ENCODE measurements around the gene TRAF3.
"Not testable (repeated sequence)": the region's sequence is repeated elsewhere in the genome, so short reads cannot be mapped to it uniquely, and the experiment has no call there.

TRAF3 gene

DNA sequence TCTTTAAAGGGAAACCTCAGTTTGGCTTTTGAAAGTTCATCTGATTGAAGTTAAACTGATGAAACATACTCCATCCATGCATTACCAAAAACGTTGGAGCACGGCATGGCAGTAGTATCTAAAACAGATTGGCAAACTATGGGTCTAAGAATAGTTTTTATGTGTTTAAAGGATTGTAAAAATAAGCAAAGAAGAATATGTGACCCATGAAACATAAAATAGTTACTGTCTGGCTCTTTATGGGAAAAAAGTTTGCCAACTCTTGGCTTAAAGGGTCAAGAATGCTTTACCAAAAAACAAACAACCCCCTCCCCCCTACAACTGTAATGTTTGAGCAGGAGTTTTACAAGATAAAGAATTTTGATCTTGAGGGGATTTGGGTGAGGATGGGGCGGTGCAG, 32.6 kb downstream of the TRAF3 start:
- DNase-seq, result no peak

DNA sequence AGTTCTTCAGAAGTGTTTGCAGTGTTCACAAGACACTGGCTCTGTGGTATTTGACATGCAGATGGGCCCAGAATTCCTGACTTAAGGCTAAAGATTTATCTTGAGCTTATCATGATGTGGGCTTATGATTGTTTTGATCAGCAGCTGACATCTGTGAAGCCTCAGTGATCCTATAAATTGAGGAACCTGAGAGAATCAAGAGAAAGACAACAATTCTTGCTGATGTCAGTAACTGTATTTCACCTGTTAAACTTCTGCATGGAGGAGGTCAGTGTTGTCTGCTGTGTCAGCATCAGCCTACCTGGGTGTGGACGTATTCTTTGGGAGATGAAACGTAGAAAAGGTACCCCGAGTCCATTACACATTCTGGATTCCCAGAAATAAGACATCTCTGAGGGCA, 33.3 kb downstream of the TRAF3 start:
- DNase-seq, result no peak

DNA sequence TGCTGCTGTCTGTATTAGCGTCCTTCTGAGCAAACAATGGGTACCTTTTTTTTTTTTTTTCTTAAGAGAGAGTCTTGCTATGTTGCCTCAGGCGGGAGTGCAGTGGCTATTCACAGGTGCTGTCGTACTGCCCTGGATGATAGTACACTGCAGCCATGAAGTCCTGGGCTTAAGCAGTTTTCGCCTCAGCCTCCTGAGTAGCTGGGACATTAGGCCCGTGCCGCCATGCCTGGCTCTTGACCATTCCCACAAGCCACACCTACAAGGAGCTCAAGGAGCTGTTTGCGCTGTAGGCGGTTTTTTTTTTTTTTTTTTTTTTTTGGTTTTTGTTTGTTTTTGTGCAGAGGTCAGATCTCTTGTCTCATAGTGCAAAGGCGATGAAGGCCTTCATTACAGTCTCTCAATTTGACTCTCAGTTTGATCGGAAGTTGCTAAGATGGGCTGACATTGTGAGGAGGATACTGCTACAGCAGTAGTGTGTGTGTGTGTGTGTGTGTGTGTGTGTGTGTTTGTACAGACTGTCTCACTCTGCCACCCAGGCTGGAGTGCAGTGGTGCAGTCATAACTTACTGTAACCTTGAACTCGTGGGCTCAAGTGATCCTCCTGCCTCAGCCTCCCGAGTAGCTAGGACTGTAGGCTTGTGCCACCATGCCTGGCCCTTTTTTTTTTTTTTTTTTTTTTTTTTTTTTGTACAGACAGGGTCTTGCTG, 34.2 kb downstream of the TRAF3 start:
- no peak for DNase-seq

DNA sequence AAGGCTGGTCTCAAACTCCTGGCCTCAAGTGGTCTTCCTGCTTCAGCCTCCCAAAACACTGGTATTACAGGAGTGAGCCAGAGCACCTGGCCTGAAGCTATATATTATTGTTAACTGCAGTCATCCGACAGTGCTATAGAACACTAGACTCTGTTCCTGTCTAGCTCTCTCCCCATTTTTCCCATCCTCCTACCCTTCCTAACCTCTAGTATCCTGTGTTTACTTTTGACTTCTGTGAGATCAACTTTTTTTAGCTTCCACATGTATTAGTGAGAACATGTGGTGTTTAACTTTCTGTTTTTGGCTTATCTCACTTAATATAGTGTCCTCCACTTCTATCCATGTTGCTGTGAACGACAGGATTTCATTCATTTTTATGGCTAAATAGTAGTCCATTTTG, 34.7 kb downstream of the TRAF3 start:
- DNase-seq, result no peak

DNA sequence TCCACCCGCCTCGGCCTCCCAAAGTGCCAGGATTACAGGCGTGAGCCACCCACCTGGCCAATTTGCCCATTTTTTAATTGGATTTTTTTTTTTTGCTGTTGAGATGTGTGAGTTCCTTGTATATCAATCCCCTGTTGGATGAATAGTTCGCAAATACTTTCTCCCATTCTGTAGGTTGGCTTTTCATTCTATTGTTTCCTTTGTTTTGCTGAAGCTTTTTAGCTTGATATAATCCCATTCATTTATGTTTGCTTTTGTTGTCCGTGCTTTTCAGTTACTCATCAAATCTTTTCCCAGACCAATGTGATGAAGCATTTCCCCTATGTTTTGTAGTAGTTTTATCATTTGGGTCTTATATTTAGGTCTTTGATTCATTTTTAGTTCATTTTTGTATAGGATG, 36.4 kb downstream of the TRAF3 start:
- DNase-seq, result no peak

DNA sequence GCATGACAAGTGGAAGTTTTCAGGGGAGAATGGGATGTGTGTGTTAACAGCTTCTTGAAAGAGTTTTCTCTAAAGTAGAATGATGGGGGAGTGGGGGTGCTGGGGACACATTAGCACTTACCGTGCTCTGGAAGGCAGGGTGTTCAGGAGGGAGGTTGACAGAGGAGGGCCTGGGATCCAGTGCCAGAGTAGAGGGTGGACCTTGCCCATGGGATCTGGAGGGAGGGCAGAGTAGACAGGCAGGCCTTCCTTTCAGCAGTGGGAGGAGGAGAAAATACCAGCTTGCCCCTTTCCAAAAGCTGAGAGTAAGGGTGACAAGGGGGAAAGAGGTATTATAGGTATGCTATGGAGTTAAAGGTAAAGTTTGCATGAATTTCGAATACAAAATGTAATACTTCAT, 40.1 kb downstream of the TRAF3 start:
- DNase-seq, result no peak

DNA sequence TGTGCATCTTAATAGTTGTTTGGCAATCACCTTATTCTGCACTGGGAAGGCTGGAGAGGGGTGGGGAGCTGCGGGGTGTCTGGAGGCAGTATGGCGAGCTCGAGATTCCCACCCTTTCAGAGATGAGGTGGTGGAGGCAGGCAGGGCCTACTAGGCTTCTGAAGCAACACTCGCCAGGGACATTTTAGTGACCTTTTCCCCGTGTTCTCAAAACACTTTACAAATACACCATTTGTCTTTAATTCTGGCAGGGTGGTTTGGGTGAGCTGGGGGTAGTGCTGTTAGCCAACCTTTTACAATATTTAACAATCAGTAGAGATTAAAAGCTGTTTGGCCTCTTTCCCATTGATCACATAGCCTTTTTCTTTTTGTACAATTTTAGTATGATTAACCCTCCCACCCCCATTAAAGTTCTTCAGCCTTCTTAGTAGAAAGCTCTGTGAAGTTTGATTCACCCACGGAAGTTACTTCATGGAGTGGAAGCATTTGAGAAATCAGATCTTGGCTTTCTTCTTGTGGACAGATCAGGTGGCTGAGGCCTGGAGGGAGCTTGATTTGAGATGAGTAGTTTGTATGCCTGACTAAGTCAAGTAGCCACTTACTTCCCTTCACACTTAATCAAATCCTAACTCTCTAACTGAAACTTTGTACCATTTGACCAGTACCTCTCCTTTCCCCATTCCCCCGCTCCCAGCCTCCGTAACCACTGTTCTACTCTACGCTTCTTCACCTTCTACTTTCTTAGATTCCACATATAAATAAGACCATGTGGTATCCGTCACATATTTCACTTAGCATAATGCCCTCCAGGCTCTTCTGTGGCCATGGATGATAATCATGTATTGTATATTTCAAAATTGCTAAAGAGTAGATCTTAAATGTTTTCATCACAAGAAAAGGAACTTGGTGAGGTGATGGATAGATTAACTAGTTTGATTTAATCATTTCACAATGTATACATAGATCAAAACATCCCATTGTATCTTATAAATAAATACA, 41.0 kb downstream of the TRAF3 start:
- no peak for DNase-seq

DNA sequence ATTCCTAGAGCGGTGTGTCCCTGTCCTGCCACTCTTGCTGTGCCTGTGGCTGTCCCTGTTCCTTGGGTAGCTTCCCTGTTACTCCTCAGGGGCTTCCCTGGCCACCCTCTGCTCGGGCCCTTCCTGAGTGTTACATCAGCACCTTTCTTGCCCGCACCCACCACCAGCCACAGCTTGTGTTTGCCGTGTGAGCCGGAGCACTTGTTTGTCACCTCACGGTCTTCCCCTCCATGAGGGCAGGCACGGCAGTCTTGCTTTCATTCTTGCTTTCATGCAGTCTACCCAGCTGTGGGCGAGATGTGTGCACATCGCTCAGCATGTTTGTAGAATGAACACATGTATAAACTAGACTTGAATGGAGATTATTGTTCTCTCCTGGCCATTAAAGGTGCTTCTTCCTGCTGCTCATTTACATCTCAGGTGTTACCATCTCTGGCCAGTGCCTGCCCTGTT, 42.0 kb downstream of the TRAF3 start:
- no peak for DNase-seq

DNA sequence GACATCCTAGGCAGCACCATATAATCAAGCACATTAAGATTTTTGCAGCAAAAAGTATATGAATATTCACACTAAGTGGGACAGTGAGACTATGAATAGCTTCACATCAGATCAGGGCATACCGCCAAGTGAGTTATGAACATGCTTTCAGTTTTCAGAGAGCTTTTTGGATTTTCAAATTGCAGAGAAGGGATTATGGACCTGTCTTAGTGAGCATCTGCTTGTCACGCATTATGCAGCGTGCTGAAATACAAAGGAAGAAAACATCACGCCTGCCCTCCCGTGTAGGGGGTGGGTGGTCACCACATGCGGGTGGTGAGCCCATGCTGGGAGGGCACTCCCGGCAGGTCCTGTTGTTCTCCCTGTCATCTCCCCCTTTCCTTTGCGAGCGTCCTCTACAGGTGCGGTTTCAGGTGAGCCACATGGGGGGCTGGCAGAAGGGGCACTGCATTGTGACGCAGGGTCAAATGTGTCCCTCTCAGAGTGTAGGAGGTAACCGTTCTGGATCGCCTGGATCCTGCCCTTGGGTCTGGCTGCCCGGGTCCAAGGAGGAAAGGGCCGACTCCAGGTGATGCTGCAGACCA, 42.6 kb downstream of the TRAF3 start:
- no peak for DNase-seq

DNA sequence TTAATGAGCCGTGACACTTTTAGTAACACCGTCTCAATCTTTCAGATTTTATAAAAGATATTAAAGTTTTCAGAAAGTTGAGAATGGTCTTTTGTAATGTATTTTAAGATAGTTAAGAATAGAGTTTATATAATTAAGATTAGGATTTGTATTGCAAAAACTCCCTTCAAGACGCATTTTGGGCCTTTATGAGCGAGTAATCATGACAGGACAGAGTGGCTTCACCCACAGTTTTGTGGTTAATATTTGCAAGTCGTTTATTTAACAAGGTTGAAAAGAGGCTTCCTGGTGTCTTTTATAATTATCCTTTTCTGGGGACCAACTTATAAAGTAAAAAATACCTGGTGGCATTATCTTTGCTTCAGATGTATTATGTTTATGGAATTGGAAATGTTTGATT, 44.0 kb downstream of the TRAF3 start:
- DNase-seq, result no peak

DNA sequence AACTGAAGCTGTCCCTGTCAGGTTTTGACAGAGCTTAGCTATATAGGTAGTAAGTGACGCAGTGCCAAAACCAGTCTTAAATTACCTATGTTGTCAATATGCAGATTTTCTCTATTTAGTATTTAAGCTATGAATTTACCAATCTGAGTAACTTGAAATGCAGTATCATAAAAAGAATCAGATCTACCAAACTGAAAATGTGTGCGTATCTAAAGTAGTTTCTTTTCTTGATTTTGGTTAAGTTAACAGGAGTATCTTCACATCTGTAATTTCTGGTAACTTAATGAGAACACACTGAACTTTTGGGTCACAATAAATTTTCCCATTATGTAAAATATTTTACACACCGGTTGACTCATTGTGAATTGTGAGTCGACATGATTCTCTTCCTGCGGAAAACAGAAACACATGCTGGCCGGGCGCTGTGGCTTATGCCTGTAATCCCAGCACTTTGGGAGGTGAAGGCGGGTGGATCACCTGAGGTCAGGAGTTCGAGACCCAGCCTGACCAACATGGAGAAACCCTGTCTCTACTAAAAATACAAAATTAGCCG, 45.1 kb downstream of the TRAF3 start:
- no peak for DNase-seq

DNA sequence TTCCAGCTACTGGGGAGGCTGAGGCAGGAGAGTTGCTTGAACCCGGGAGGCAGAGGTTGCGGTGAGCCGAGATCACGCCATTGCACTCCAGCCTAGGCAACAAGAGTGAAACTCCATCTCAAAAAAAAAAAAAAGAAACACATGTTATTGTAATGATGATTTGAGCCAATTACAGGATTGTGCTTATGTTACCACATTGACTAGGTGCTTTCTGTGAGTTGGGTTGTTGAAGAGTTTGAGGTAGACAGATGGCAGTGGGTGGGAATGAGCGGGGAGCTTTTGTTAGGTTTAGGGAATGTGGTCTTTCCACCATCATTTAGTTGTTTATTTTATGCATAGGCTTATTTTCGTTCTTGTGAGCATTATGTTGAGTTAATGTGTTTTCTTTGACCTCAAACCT, 45.6 kb downstream of the TRAF3 start:
- DNase-seq, result not testable (repeated sequence)

DNA sequence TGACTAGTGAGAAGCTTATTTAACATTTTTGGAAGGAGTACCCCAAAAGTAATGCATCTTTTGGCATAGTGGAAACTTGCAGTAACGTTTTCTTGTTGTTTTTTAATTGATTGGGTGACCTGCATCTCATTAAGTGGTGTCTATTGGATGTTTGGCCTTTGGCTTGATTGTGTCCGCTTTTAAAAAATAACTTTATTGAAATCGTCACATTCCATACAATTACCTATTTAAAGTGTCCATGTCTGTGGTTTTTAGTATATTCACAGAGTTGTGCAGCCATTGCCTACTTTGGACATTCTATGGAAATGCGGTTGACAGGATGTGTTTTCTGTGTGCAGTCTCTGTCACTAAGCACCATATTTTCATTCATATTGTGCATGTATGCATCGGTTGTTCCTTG, 46.3 kb downstream of the TRAF3 start:
- no peak for DNase-seq

DNA sequence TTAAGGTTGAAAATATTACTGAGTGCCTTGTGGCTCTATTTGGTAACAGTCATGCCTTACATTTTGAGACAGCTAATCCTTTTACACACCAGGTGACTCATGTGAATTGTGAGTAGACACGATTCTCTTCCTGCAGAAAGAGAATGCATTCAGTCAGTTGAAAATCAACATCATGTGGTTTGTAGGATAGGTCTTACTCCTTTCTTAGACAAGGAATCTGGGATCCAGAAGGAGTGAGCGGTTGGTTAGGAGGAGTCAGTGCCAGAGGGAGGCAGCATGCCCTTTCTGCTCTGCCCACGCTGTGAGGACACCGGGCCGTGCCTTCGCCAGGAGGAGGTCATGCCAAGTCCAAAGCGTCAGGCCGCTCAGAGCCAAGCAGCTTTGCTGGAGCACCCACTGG, 47.6 kb downstream of the TRAF3 start:
- DNase-seq, result no peak

DNA sequence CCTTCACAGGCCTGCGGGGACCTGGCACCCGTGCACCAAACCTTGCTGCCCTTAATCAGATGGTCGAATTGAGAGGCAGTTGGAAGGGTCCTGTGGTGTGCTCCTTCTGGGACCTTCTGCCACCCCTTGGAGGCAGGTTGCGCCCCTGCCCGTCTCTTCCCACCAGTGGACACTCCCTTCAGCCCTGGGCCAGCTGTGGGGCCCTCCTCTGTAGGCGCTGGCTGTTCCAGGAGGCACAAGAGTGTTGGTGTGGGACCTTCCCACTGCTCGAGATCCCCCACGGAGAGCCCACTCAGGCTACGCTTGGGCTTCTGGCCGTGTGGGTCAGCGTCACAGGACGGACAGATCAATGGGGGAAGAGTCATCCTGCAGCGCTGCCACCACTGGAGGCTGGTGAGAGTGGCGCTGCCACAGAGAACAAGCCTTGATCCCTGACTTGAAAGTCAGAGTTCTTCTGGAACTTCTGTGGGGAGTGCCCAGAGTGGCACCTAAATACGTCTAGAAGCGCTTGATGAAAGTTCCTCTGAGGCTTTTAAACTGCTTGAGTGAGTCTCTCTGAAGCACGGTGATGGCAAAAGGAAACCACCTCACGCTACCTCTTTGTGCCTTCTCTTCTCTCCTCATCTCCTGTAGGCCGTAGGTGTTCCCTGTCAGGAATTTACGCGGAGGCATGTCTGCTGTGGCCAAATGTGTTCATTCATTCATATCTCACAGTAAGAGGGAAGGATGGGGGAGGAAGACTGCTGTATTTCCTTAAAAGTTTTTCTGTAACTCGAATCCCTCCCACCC, 48.3 kb downstream of the TRAF3 start:
- DNase-seq, result no peak

DNA sequence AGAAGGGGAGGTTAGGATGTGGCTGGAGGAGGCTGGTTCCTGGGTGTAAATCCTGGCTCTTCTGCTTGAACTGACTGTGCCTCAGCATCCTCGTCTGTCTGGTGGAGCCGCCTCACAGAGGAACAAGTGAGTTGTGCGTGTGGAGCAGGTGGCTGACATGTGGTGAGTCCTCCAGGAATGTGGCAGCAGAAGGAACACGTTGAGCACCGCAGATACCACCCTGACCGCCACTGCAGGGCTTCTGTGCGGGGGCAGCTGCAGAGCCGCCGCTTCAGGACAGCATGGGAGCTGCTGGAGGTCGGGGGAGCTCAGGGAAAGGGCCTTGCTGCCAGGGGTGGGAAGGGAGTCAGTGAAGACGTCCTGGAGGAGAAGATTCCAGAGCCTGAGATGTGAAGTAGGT, 48.9 kb downstream of the TRAF3 start:
- no peak for DNase-seq

DNA sequence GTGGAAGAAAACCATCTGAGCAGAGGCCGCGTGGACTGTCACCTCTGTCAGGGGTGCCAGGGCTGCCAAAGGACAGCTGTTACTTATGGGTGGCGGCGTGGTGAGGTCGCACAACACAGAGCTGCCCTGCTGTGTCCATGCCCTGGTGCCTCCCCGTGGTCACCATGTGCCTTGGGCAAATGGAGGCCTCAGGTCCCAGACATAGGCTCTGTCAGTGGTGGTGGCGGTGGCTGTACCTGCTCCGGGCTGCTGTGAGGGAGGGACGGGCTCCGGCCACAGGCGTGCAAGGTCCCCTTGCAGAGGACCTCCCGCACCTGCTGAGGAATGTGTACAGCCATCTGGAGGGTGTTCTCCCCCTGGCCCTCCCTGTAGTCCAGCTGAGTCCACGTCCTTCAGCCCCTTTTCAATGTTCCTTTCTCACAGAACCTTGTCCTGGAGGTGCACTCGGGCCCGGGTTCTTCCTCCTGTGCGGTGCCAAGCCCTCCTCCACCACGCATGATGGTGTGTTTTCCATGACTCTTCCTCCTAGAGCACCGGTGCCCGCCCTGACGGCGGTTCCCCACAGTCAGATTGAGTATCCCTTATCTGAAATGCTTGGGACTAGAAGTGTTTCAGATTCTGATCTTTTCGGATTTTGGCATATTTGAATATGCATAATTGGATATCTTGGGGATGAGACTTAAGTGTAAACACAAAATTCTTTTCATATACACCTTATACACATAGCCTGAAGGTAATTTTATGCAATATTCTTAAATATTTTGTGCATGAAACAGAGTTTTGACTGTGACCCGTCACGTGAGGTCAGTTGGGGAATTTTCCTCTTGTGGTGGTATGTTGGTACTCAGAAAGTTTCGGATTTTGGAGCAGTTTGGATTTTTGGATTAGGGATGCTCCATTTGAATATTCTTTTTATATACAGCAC, 49.8 kb downstream of the TRAF3 start:
- no peak for DNase-seq

DNA sequence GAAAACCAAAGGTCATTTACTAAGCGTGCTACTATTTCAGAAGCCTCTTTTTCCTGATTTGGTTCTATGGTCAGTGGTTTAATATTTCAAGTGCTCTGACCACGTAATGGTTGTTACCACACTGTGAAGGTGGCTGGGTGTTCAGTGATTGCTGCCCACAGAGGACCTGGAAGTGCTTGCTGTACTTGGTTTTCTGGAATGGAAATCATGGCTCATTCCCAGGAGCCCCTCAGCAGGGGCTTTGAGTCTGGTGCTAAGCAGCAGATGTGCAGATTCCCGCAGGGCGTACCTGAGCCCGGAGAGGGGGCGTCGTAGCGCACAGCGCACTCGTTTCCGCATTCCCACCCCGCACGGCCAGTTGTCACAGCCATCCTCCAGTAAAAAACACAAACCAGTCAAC, 50.5 kb downstream of the TRAF3 start:
- no peak for DNase-seq

DNA sequence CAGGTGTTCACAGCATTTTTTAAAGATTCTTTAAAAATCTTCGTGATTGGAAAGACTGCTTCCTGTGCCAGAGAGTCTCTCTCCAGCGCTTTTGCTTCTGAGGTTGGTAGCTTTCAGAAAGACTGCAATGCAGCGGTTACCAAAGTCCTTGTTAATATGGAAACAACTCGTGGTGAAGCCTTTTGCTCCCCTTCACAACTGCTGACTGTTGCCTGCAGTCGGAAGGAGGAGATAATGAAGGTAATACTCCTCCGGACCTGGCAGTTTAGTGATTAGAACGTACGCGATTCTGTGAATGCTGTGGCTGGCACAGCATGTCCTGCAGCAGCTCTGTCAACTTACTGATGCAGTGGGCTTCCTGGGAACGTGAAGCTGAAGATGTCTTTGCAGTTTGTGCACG, 50.9 kb downstream of the TRAF3 start:
- no peak for DNase-seq

DNA sequence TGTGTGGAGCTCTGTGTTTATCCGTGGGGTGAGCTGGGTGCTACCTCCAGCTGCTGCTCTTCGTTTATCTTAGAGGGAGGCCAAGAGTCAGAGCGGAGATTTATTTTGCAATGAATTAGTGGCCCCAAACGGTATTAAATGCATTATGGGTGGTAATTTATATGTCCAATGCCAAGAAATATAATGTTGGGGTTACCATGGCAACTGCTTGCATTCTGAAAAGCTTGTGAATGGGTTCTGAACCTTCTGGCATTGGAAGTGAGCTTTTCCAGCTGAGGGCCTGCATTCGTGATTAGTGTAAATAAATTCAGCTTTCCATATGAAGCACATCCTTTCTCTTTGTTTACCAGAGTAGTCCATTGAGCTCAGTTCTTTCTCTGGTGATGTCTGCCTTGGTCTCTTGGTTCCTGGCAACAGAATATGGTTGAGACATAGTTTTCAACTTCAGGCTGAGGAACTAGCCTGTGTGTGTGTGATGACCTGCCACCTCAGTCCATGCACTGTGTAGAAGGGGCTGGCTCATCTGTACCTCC, 51.8 kb downstream of the TRAF3 start:
- DNase-seq, result no peak

DNA sequence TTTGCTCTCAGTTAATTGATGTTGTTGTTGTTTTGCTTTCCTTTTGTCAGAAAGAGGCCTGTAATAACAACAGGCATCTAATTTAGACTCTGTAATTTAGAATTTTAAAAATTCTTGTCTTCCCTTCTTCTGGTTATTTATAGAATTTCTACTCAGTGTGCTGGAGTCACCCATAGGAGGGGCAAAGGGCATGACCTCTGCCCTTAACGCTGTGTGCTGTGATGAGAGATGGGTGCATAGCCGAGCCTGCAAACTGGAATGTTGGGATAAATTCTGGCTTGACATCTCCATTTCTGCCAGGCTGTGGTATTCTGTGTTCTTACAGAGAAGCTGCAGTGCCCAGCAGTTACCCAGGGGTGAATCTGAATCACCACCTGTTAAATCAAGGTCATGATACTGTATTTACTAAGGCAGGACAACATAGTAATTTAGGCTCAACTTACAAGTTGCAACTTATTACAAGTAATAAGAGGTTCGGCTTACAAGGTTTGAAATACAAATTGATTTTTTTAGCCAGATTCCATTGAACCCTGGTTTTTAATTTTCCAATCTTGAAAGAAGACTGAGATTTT, 53.3 kb downstream of the TRAF3 start:
- DNase-seq, result no peak
